Thymus (tissue), 14 donors: ENCODE data around the gene SEMA6B. TPM values are rescaled to one million over a fixed set of nuclear protein-coding genes. Genes with fewer than 3 reads are reported as not detected.

ENCODE experiments used
- DNase-seq, 9 donors: peaks; one replicate each; pipeline ENCODE4 v3.0.0-alpha.2; 2013; ENCODE audit warnings: low spot score in 9 of 9, low read depth in 6 of 9, missing footprints in 1 of 9
- H3K27ac ChIP-seq, 2 donors: one replicate each; pipeline ENCODE4 v1.5.1; 2013; ENCODE audit warnings: control low read depth in 1 of 2, low read depth in 1 of 2, low read length in 1 of 2, mild to moderate bottlenecking in 1 of 2, moderate library complexity in 1 of 2
- H3K27me3 ChIP-seq, 2 donors: one replicate each; pipeline ENCODE4 v1.5.1; 2013; ENCODE audit warnings: low read length in 1 of 2; ENCODE audit not compliant: control insufficient read depth in 2 of 2, insufficient read depth in 1 of 2
- H3K36me3 ChIP-seq, 2 donors: one replicate each; pipeline ENCODE4 v1.5.1; 2013; ENCODE audit warnings: low read length in 1 of 2, mild to moderate bottlenecking in 1 of 2, moderate library complexity in 1 of 2; ENCODE audit not compliant: control insufficient read depth in 2 of 2, insufficient read depth in 2 of 2
- H3K4me1 ChIP-seq, 2 donors: one replicate each; pipeline ENCODE4 v1.5.1; 2013; ENCODE audit warnings: low read length in 2 of 2; ENCODE audit not compliant: control insufficient read depth in 2 of 2, insufficient read depth in 2 of 2
- H3K4me3 ChIP-seq, 2 donors: one replicate each; pipeline ENCODE4 v1.5.1; 2013; ENCODE audit warnings: low read length in 2 of 2, control low read depth in 1 of 2, mild to moderate bottlenecking in 1 of 2
- H3K9me3 ChIP-seq, 2 donors: one replicate each; pipeline ENCODE4 v1.5.1; 2013; ENCODE audit warnings: low read length in 1 of 2, mild to moderate bottlenecking in 1 of 2; ENCODE audit not compliant: control insufficient read depth in 2 of 2, insufficient read depth in 1 of 2
- WGBS: extraction: QIAGEN DNeasy Blood & Tissue Kit; methylation state at CpG from one replicate; pipeline ENCODE4 v1.1.7; 2013; 5-methylcytosine and 5-hydroxymethylcytosine counted together
- long read RNA-seq, 10 donors: transcript quantifications; one replicate each; lab custom pipeline, GENCODE V29; 2026
- polyA plus RNA-seq: library from polyadenylated mRNA; stranded (reverse); fragments of 200-250 nt; gene quantifications from one replicate; pipeline ENCODE4 v1.2.3, GENCODE V29; 2013
- total RNA-seq: library from RNA; stranded (reverse); fragments of 120-200 nt; gene quantifications from one replicate; pipeline ENCODE4 v1.2.4, GENCODE V29; 2013
- donor health status: healthy.

The SEMA6B gene, protein sequence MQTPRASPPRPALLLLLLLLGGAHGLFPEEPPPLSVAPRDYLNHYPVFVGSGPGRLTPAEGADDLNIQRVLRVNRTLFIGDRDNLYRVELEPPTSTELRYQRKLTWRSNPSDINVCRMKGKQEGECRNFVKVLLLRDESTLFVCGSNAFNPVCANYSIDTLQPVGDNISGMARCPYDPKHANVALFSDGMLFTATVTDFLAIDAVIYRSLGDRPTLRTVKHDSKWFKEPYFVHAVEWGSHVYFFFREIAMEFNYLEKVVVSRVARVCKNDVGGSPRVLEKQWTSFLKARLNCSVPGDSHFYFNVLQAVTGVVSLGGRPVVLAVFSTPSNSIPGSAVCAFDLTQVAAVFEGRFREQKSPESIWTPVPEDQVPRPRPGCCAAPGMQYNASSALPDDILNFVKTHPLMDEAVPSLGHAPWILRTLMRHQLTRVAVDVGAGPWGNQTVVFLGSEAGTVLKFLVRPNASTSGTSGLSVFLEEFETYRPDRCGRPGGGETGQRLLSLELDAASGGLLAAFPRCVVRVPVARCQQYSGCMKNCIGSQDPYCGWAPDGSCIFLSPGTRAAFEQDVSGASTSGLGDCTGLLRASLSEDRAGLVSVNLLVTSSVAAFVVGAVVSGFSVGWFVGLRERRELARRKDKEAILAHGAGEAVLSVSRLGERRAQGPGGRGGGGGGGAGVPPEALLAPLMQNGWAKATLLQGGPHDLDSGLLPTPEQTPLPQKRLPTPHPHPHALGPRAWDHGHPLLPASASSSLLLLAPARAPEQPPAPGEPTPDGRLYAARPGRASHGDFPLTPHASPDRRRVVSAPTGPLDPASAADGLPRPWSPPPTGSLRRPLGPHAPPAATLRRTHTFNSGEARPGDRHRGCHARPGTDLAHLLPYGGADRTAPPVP
- total RNA-seq (0.85 TPM), polyA plus RNA-seq (4.7 TPM)
- long read RNA-seq, donor 1 = 0 reads
- long read RNA-seq, donor 2 = 0 reads
- long read RNA-seq, donor 3 = 0 reads
- long read RNA-seq, donor 4 = 0 reads
- long read RNA-seq, donor 5 = 0 reads
- long read RNA-seq, donor 6 = 0 reads
- long read RNA-seq, donor 7 = 0 reads
- long read RNA-seq, donor 8 = 0 reads
- long read RNA-seq, donor 9 = 0 reads
- long read RNA-seq, donor 10 = 0 reads

DNA sequence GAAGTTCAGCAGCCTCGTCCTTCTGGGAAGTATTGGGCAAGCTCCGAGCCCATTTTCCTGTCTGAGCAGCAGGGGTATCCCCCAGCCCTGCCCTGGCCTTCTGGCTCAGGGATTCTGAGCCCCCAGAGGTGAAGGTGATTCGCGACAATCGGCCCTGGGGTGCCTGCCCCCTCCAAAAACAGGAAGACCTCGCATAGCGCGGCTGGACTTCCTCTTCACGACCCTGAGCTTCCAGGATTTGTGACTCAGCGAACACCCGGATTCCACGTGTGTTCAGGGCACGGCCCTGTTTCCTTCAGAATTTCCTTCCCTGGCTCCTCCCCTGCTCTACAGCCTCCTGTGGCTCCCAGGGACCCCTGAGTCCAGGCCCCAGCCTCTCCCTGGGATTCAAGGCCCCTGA is at the start of gene SEMA6B:
SEMA6B (minus strand) TSS at position 116 of the 400 bp plus-strand sequence. CDS start 1,227 bp downstream, outside the sequence.
- no peaks in the 10 kb centered on the region for H3K36me3 ChIP-seq
- 42% methylated on average over 13 of the region's 13 CpGs for WGBS

DNA sequence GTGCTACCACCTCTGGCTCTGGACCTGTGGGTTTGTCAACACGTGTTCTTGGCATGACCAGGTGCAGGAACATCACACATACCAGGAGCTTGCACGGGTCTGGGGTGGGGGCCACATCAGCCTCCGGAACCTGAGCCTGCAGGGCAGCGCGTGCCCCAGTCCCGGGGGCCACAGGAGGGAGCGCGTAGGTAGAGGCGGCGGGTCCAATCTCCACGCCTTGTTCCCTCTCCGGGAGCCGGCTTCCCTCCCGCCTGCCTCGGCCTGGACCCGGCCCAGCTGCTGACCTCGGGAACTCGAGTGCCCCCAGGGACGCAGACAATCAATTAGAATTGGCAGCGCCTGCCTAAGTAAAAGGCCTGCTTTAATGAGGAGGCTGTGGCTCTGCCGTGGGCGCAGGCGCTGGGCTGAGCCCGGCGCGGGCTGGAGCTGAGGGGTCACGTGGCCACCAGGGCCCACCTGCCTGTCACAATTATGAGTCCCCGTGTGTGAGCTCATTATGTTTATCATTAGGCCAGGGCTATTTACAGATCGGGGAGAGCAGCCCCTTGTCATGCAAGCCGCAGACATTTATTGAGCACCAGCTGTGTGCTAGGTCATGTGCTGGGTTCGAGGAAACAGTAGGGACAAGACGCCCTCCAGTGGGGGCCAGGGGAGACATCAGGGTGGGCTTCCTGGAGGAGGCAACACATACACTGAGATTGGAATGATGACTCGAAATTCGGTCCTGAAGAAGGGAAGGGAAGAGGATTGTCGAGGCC is 47.6 kb upstream of the SEMA6B start:
- Histone ChIP-seq H3K4me1 (peaks cover 0 to 7% of the 10 kb centered on the region in 2 donors), H3K27me3 (peaks cover 0 to 44% of the 10 kb centered on the region in 2 donors), H3K36me3 (no peaks in the 10 kb centered on the region), H3K27ac (no peak overlapping the region), H3K9me3 (no peaks in the 10 kb centered on the region), H3K4me3 (no peak overlapping the region)
- WGBS = 17% methylated on average over 35 of the region's 35 CpGs
- no peak for DNase-seq

More for the DNA sequence above, at the start of gene SEMA6B:
- H3K27ac ChIP-seq = no peak within 1 kb of the TSS
- no peaks in the 10 kb centered on the region for H3K4me1 ChIP-seq
- no peak for DNase-seq
- no peaks in the 10 kb centered on the region for H3K9me3 ChIP-seq
- no peaks in the 10 kb centered on the region for H3K27me3 ChIP-seq
- H3K4me3 ChIP-seq = no peak within 1 kb of the TSS

DNA sequence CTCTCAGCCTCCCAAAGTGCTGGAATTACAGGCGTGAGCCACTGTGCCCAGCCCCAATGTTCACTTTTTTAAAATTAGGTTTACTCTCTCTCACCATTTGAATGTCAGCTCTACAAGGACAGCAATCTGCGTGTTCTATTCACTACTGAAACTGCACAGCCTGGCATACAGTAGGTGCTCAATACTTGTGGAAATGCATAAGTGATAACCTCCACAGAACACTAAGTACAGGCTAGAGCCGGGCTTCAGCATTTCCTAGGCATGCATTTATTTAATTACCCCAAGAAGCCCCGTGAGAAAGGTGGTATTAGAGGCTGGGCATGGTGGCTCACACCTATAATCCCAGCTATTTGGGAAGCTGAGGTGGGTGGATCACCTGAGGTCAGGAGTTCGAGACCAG is 46.7 kb upstream of the SEMA6B start:
- DNase-seq = no peak
- no peaks in the 10 kb centered on the region for H3K36me3 ChIP-seq
- H3K4me3 ChIP-seq = no peak overlapping the region
- no peaks in the 10 kb centered on the region for H3K9me3 ChIP-seq
- H3K4me1 ChIP-seq = peaks cover 0 to 7% of the 10 kb centered on the region in 2 donors
- H3K27ac ChIP-seq = no peak overlapping the region
- 81% methylated on average over 5 of the region's 5 CpGs for WGBS
- peaks cover 0 to 42% of the 10 kb centered on the region in 2 donors for H3K27me3 ChIP-seq

DNA sequence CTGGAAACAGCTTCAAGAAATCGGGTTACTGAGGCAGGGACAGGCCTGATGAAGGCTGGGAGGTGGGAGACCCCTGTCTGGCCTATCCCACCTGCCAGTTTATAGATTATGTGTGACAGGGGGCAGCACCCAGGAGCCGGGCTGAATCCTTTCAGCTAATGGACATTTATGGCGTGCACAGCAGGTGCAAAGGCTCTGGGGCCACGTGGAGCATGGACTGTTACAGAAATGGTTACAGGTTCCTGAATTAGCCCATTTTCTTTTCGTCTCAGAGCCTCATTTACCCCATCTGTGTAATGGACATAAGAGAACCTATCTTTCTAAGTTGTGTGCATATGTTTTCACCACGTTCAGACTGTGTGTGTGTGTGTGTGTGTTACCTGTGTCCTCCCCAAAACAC is 45.4 kb upstream of the SEMA6B start:
- 88% methylated on average over 6 of the region's 6 CpGs for WGBS
- Histone ChIP-seq H3K27me3 (peaks cover 3 to 40% of the 10 kb centered on the region in 2 donors), H3K36me3 (no peaks in the 10 kb centered on the region)

DNA sequence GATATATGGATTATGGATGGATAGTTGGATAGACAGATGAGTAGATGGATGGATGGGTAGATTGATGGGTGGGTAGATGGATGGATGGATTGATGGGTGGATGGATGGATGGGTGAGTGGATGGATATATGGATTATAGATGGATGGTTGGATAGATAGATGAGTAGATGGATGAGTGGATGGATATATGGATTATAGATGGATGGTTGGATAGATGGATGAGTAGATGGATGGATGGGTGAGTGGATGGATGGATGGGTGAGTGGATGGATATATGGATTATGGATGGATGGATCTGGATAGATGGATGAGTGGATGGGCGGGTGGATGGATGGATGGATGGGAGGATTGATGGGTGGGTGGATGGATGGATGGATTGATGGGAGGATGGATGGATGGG is 43.4 kb upstream of the SEMA6B start:
- H3K27ac ChIP-seq = no peak overlapping the region
- H3K27me3 ChIP-seq = peaks cover 3 to 50% of the 10 kb centered on the region in 2 donors
- peaks cover 3 to 15% of the 10 kb centered on the region in 2 donors for H3K4me1 ChIP-seq
- DNase-seq = no peak
- H3K4me3 ChIP-seq = no peak overlapping the region
- H3K9me3 ChIP-seq = no peaks in the 10 kb centered on the region
- no peaks in the 10 kb centered on the region for H3K36me3 ChIP-seq
- 96% methylated on average over 1 of the region's 1 CpG for WGBS

More for the DNA sequence above, 45.4 kb upstream of the SEMA6B start:
- no peak overlapping the region for H3K4me3 ChIP-seq
- peaks cover 0 to 4% of the 10 kb centered on the region in 2 donors for H3K4me1 ChIP-seq
- no peak overlapping the region for H3K27ac ChIP-seq
- no peak for DNase-seq
- H3K9me3 ChIP-seq = no peaks in the 10 kb centered on the region

DNA sequence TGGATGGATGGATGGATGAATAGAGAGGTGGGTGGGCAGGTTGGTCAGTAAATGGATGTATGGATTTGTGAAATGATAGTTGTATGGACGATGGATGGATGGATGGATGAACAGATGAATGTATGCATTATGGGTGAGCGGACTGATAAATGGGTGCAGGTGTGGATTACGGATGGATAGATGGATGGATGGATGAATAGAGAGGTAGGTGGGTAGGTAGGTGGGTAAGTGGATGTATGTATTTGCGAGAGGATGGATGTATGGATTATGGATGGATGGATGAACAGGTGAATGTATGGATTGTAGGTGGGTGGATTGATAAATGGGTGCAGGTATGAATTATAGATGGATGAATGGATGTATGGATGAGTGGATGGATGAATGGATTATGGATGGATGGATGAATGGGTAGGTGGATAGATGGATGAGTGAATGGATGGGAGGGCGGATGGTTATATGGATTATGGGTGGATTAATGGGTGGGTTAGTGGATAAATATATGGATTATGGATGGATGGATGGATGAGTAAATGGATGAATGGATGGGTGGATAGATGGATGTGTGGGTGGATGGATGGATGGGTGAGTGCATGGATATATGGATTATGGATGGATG is 42.8 kb upstream of the SEMA6B start:
- Histone ChIP-seq H3K36me3 (no peaks in the 10 kb centered on the region), H3K9me3 (no peaks in the 10 kb centered on the region), H3K27me3 (peaks cover 3 to 50% of the 10 kb centered on the region in 2 donors), H3K27ac (no peak overlapping the region), H3K4me3 (no peak overlapping the region), H3K4me1 (peaks cover 3 to 19% of the 10 kb centered on the region in 2 donors)
- WGBS = 92% methylated on average over 5 of the region's 5 CpGs
- no peak for DNase-seq

DNA sequence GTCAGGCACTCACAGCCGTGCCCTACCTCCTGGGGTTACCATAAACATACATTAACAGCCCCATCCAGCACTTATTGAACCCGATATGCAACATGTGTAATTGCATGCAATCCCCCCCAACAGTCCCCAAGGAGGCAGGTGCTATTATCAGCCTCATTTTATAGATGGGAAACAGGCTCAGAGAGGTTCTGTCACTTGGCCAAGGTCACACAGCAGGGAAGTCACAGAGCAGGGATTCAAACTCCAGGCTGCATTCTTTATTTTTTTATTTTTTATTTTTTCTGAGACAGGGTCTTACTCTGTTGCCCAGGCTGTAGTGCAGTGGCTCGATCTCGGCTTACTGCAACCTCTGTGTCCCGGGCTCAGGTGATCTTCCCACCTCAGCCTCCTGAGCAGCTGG is 41.4 kb upstream of the SEMA6B start:
- Histone ChIP-seq H3K4me1 (peaks cover 3 to 18% of the 10 kb centered on the region in 2 donors), H3K36me3 (no peaks in the 10 kb centered on the region), H3K9me3 (no peaks in the 10 kb centered on the region), H3K27me3 (peaks cover 11 to 54% of the 10 kb centered on the region in 2 donors), H3K4me3 (no peak overlapping the region), H3K27ac (no peak overlapping the region)
- no peak for DNase-seq
- 81% methylated on average over 5 of the region's 5 CpGs for WGBS

DNA sequence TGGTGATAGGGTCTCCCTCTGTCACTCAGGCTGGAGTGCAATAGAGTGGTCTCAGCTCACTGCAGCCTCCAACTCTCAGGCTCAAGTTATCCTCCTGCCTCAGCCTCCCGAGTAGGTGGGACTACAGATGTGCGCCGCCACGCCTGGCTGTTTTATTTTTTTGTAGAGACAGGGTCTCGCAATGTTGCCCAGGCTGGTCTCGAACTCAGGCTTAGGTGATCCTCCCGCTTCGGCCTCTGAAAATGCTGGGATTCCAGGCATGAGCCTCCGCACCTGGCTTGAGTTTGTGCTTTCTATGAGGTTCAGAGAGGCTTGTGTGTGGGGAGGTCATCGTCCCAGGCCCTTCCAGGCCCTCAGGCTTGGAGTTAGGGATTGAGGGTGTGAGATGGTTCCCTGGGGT is 40.6 kb upstream of the SEMA6B start:
- Histone ChIP-seq H3K27ac (no peak overlapping the region), H3K9me3 (no peaks in the 10 kb centered on the region), H3K4me1 (peaks cover 3 to 18% of the 10 kb centered on the region in 2 donors), H3K27me3 (peaks cover 12 to 57% of the 10 kb centered on the region in 2 donors), H3K36me3 (no peaks in the 10 kb centered on the region), H3K4me3 (no peak overlapping the region)
- no peak for DNase-seq
- 94% methylated on average over 10 of the region's 10 CpGs for WGBS
